Fibroblast of skin of left biceps (primary cell): Measurements from ENCODE around the gene VEGFD.

Source experiments
- DNase-seq, 2 experiments: peaks; one replicate each; pipeline ENCODE4 v3.0.0-alpha.2; 2013; ENCODE audit warnings: low read depth in 2 of 2

The VEGFD gene

DNA sequence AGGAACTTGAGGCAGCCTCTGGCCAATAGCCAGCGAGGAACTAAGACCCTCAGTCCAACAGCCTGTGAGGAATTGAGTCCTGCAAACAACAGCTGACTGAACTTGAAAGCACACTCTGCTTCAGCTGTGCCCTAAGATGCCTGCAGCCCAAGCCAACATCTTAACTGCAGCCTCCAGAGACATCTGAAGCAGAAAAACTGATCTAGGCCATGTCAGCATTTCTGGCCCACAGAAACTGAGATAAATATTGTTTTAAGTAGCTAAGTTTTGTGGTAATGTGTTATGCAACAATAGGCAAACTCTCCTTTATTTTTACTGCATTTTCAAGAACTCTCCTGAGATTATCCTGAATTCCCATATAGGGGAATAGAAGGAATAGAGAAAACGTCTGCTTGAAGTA is 24.5 kb downstream of the VEGFD start:
- DNase-seq = no peak

DNA sequence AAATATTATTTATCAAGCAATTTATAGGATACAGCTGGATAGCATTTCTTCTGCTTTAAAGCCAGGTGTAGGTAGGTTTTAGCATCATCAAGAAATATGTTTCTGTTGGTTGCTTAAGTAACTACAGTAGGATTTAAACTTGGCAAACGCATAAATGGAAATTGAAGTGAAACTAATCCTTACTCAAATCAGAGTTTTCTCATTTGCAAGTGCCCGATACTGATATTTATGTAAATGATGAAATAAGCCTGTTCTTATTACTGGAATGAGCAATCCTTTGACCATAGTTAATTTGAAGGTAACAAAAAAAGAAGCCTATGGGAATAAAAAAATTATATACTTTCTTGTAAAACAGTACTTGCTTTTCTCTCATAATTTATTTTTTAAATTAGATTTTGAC is 25.7 kb downstream of the VEGFD start:
- no peak for DNase-seq

DNA sequence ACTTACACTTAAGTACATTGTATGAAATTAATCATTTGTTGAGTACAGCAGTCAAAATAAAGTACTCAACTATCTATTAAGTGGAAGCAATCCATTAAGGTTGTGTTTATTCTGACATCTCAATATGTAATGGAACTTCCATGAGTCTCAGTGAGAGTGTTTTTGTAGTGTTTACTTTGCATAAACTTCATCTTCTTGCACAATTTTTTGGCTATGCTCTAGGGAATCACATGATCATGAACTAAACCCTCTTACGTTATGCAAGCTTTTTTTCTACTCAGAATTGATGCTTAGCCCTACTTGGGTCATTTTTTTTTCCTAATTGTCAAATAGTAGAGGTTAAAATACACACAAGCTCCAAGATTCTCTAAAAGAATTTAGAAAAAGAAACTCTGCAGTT is 27.8 kb downstream of the VEGFD start:
- no peak for DNase-seq

DNA sequence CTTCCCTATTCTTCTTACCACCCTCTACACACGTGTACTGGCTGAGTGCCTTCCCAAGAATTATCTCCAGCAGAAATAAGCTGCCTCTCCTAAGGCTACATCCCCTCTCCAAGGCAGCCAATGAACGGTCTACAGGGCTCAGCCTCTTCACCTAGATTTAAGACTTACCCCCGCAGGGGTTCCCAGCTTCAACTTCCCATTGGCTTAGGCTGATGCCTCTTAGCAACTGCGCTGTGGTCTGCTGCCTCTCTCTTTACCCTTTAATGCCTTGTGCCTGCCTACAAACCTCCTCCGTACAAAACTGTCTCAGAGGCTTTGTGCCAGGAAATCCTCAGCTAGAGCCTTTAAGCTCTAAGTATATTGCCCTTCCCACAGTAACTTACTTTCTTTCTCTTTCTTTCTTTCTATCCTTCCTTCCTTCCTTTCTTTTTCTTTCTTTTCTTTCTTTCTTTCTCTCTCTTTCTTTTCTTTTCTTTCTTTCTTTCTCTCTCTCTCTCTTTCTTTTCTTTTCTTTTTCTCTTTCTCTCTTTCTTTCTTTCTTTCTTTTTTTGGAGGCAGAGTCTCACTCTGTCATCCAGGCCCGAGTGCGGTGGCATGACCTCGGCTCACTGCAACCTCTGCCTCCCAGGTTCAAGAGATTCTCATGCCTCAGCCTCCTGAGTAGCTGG is 33.8 kb downstream of the VEGFD start:
- no peak for DNase-seq

DNA sequence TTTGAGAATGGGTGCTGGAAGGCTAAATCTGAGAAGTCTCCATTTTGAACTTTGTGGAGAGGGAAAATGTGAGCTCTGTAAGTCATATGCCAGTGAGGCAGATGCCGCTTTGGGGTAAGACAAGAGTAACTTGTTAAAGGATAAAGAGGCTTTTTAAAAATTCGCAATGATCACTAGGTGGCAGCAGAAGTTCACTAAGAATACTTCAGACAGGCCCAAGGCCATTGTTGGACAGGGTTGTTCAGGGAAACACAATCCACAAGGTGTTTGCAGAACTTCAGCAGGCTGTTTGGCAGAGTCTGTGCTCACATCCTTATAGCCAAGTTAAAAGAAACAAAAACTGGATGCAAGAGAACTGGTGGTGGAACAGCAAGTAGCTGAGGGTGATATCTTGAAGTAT is 35.2 kb downstream of the VEGFD start:
- no peak for DNase-seq

DNA sequence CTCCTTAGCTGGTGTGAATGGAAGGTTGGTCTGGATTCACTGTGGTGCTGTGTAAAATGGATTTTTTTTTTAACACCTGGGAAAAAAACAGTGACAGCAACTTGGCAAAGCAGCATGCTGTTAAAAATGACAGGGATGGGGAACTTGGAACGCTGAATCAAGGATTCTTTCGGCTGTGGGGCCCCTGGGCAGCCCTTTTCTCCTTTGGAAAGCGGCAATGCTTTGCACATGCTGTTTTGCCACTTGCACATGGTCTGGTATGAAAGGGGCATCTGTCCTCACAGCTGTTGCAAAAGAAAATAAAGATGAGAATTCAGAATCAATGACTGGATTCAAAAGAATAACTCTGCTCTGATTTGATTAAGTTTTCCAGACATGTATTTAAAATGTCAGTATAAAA is 38.2 kb downstream of the VEGFD start:
- no peak for DNase-seq

DNA sequence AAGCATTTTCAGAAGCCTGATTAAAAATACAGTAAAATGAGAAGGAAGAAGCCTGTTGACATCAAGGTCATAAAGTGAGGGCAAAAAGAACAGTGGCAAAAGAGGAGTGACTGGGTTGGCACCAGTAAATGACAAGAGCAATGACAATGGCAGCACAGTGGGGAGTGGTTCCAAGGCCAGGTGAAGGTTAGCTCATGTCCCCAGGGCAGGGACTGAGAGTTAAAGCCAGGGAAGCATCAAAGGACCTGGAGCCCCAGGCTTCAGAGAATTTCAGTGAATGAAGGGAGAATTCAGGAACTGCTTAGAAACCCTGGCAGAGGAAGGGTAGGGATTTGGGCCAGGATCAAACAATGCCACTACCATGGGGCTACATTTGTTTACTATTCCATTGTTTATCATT is 40.1 kb downstream of the VEGFD start:
- no peak for DNase-seq

DNA sequence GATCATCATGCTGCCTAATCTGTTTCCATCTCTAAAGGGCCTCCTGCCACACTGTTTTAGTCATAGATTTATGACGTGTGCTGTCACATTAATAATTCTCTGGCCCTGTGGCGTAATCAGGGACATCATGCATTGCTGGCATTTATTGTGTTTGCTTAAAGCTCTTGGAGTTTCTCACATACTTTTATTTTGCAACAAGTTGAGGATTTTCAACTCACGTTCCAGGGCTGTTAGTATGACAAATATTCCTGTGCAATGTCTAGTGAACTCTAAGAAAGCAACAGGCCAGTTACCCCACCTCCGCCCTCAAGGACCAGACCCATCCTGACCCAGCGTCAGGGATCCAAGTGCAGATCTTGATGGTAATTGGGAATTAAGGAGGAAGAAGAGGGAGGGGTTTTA is 41.1 kb downstream of the VEGFD start:
- no peak for DNase-seq

DNA sequence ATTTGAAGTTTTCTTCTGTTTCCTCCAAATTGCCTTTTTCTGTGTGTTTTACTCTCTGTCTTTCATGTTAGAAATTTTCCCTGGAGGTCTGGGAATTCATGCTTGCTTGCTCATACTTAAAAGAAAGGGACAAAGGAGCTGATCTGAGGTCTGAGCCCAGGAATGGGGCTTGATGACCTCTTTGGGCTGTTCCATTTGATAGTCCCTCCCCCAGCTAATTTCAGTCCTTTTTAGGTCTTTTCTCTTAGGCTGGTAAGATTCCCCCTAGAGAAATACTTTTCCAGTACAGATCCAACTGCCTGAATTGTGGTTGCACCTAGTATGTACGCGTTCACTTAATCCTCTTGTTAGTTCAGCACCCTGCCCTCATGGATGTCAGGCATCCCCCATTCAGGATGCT is 43.3 kb downstream of the VEGFD start:
- DNase-seq = no peak

DNA sequence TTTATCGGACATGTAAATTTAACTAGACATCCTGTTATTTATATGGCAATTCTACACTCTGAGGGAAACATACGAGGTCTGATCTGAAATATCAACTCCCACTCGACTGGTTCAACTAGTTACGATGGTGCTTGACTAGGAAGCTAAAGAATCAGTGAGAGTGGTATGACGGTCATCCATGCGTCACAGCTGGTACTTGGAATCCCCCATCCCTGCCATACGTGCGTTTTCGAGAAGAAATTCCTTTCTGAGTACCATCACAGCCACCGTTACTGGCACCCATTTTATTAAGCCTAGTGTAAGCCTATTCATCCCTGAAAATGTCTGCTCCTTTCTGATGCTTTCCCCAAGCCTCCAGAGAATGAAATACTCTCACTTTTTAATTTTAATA is 48.2 kb downstream of the VEGFD start:
- DNase-seq = no peak

DNA sequence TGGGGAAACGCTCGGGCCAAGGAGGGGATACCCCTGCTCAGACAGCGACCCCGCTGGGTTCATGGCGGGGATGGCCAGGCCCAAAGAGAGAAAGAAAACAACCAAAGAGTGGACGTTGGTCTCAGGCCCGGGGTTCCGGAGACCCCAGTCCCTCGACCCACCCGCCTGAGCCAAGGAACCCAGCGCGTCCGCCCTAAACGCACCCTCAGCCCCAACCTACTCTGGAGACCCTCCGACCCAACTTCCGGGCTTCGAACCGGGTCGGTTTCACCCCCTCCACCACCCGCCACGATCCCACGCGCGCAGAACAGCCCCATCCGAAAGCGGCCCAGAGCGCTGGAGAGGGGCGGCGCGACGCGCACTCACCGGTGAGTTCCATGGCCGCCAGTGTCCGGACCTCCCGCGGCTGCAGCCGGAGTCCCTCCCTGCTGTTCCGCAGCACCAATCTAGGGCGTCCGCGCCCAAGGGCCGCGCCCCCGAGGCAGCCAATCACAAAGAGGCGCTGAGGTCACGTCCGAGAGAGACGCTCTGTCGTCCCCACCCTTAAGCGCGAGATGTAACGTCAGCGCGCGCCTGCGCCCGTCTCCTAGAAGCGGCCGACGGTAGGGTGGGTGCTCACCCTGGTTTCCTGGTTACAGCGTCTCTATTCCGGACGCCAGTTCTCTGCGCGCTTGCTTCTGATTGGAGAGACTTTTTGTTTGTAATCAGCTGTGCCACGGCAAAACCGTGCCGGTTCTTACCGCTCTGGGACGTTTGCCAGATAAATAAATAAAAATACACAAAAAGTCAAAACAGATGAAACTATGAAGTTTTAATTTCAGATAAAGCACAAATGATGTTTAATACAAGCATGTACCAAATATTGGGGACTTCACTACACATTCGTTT is 48.8 kb downstream of the VEGFD start, which contains the start of gene PIGA:
TSS of gene PIGA (minus strand) at position 389 of the 888 bp plus-strand sequence. CDS start 3,593 bp downstream, outside the sequence.
- peak; percentile 88 to 89 for DNase-seq

DNA sequence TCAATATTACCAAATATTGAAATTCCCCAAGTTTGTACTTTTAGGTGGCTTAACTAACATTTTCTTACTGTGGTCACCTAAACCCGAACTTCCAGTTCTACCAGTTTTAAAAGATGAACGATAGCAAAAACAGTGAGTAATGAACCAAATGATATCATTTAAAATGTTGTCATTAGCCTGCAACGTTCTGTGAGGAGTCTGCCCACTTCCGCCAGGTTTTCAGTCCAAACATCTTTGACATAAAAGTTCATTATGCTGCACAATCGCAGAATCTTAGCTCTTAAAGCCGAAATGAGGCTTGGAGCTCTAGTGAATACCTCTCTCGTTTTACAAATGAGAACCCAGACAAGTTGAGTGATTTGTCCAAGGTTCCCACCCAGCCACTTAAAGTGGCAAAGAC is 49.7 kb downstream of the VEGFD start:
- no peak for DNase-seq

DNA sequence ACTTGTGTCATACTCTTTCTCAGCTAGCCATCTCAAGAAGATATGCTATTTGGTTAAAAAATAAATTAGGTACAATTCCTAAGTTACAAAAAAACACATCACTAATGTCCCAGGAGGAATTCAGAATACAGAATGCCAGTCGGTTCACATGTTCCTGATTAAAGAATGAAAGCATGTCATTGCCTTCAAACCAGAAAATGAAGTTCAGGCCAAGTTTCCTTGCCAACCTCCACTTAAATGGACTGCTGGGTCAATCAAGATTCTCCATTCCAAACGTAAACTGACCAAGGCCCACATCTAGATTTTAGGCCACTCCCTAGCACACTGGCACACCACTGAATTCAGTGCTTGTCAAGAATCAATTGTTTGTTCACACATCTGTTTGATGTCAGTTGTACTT is 55.4 kb downstream of the VEGFD start:
- no peak for DNase-seq

DNA sequence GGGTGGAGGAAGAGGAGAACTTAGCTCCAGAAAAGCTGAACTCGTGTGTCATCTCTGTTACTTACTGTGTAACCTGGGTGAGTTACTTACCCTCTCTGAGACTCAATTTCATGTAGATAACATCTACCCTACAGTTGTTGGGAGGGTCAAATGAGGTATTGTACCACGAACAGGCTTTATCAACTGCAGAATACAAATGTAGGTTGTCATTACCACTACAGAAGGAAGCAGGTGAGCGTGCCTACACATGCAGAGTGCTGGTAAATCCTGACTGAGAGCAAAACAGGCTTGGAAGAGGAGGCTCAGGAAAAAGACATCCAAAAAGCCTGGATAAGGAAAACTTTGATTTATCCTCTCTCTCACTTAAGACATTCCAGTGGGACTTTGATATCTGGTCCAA is 56.1 kb downstream of the VEGFD start:
- no peak for DNase-seq

DNA sequence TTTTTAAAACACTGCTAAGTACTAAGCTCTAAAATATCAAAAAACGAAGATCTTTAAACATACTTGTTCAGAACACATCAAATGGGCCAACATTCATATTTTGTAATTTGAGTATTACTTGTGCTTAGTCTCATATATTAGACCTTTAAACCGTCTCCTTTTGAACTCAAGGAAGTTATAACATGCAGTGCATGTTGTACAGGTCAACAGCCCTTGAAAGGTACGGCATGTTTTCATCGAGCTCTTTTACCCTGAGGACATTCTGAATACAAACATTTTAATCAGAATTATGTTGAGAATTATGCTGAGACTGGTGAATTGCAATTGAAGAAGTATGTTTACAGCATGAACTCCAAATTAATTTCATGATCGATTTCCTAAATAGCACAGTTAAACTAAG is 61.7 kb downstream of the VEGFD start:
- no peak for DNase-seq

DNA sequence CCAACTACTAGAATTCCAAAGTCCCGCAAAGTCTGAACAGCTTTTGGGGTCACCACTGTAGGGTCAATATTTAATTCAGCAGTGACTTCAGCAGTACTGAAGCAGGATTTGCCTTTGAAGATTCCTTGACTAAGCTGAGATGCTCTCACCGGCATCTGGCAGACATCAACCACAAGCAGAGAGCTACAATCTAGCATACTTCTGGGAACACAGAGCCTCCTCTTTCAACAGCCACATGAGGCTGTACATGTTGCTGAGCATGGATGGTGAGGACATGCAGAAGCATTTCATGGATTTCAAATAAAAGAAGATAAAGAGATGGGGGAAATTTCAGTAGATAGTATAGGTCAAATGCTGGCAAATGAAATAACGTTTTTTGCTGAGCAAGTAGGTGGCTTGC is 62.1 kb downstream of the VEGFD start:
- DNase-seq = no peak

DNA sequence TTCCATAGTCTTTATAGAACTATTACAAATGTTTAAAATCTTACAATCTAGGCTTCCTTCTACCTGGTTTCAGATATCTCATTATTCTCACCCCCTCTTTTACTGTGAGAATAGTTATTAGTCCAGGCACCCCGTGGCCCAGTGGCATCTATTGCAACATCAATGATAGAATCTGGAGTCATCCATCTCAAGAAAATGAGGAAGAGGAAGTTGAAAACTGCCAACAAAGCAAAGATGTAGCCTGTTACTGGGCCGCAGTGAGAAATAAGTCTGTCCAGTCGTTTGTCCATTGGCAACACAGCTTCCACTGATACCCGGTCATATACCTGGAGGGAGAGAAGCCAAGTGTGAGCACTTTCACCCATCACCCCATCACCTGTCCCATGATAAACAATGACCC is 62.8 kb downstream of the VEGFD start:
- DNase-seq = no peak

DNA sequence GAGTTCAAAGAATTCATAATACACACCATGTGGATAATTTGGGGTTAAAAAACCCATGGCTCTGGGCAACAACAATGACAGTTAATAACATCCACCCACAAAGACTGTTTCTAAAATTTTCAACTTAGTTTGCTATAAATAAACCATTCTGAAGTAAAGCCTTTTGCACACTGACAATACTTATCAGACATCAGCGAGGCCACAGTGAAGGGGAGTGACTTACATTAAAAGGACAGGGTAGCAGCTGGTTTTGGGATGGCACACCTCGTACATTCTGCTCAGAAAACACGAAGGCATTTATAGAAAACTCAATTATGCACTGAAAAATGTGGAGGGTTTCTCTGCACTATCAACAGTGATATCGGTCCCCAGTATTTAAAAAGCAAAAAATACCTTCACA is 63.9 kb downstream of the VEGFD start:
- DNase-seq = no peak

DNA sequence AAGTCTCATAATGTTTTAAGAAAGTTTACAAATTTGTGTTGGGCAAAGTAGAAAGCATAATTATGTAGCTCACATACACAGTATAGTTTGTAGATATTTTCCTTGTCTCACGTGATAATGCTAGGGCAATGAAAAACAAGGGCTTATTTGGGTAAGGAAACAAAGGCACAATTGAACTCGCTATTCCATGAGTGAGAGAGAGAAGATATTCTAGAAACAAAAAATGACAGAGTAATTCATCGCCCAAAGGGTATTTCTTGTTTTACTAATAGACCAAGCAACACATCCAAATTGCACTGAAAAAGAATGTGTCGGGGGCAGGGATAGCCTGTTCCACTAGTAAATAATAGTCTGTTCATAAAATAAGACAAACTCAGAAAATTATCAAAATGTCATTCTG is 65.1 kb downstream of the VEGFD start:
- no peak for DNase-seq

DNA sequence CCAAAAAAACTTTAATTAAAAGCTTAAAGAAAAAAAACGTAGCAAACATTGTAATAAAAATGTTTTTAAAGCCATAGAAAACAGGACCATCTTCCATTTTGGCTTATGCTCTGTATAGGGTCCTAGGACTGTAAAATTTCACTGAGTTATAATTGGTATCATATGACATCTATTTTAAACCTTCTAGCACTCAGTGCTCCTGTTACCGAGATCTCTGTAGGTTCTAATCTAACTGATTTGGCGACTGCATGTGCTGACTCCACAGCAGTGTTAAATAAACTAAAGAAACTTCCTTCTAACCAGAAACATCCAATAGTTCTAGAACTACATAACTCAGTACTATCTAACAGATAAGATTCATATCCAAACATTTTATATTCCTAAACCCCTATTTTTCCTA is 68.7 kb downstream of the VEGFD start, which contains the start of gene ASB11:
TSS of gene ASB11 (minus strand) at position 132 of the 400 bp plus-strand sequence. CDS start at position 97, 35 bp downstream.
- DNase-seq = no peak

DNA sequence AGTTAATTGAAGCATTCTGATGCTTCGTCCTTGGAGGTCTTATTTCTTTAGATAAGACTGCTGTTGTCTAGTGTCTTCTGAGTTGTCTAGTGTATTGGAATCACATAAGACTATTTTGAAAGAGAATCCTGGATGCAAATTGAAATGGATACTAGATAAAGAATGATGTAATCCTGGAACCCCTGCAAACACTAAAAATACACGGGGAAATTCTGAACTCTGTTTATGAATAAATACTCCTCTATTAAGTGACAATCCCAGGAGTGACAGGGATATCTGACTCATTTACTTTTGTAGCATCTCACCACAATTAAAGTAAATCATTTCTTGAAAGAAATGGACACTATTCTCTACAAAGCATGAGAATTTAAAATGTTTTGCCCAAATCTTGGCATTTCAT is 69.7 kb downstream of the VEGFD start:
- no peak for DNase-seq

DNA sequence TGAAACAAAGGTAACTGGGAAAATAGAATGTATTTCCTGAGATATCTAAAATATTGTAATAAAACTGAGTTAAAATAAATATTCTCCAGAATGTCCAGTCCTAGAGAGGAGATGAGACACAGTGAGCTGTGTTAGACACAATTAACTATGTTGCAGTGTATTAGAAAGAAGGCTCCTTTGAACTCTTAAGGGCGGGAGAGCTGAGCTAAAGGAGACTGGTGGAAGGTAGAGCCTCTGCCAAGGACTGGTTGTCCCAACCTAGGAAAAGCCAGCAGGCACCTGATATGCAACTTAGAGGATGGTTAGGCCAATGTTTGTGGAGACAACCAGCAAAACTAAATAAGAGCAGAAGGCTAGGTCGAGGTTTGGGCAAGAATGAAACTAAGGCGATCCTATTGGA is 73.1 kb downstream of the VEGFD start:
- DNase-seq = no peak

DNA sequence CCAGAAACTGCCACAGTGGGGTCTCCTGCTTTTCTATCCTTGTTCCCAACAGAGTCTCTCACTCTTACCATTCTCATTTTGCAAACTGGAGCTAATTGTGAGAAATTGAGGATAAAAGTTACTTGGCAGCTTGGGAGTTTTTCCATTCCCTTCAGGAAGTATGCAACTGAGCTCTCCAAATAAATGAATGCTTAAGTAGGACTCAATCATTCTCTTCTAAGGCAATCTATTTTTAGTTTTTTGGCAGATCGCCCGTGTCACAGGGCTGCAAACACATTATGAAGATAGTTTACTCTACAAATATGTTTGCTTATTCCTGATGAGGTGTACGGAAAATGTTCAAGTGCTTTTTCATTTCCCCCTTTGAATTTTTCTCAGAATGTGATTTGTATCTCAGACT is 74.1 kb downstream of the VEGFD start:
- peak in 1 of 2 experiments; percentile 9 for DNase-seq
